A673 (cell line): ENCODE data around the gene FAM131C.

Experiments used
- EZH2 ChIP-seq: fragments of 200-600 bp; sonication (generic); IDR thresholded peaks from 2 replicates; pipeline ENCODE4 v1.6.1; 2017; ENCODE audit warnings: borderline replicate concordance, low read depth, mild to moderate bottlenecking, mixed read lengths, antibody characterized with exemption, low read length; ENCODE audit not compliant: poor library complexity, severe bottlenecking
- TF ChIP-seq, protein P1 (sequence below): fragments of 300-800, 200-600 bp; sonication (generic); conservative IDR thresholded peaks from 2 replicates; pipeline ENCODE4 v1.5.1; 2017; ENCODE audit warnings: low read depth, mild to moderate bottlenecking, antibody characterized with exemption, low read length, moderate library complexity, mixed read lengths

DNA sequence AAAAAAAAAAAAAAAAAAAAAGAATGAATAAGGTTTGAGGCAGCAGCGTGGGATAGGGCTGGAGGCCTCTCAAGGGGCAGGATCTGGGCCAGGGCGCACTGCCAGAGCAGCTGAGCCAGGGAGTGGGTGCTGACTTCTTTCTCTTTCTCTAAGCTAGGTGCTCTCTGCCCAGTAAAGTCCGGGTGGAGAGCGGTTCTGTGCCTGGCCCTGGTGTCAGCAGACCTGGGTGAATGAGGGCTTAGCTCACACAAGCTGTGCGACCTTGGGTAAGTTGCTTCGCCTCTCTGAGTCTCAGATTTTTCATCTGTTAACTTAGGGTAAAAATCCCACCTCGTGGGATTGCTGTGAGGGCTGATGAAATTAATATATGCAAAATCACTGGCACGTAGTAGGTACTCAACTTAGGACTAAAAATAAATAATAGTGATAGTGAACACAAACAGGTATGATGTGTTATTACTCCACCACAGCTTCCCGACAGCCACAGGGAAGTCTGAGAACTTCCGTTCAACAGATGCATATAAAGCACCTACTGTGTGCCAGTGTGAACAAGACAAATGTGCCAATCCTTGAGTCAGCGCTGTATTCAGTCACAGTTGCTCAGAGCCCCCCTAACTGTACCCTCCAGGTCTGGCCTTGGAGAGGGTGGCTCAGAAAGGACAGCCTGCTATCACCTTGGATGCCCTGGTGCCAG lies 2.0 kb upstream of the FAM131C start:
- TF ChIP-seq, protein P1, sequence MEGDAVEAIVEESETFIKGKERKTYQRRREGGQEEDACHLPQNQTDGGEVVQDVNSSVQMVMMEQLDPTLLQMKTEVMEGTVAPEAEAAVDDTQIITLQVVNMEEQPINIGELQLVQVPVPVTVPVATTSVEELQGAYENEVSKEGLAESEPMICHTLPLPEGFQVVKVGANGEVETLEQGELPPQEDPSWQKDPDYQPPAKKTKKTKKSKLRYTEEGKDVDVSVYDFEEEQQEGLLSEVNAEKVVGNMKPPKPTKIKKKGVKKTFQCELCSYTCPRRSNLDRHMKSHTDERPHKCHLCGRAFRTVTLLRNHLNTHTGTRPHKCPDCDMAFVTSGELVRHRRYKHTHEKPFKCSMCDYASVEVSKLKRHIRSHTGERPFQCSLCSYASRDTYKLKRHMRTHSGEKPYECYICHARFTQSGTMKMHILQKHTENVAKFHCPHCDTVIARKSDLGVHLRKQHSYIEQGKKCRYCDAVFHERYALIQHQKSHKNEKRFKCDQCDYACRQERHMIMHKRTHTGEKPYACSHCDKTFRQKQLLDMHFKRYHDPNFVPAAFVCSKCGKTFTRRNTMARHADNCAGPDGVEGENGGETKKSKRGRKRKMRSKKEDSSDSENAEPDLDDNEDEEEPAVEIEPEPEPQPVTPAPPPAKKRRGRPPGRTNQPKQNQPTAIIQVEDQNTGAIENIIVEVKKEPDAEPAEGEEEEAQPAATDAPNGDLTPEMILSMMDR, result no peak
- no peak for TF ChIP-seq EZH2
